NCI-H2081 treated with DMSO at 0.1 percent for 48 hours (cell line): ENCODE measurements around the gene OR5AU1.
"Not testable (repeated sequence)": the region's sequence is repeated elsewhere in the genome, so short reads cannot be mapped to it uniquely, and the experiment has no call there.

Experiments
- DNase-seq: peaks from one replicate; lab custom pipeline; 2025; lab: John Stamatoyannopoulos, UW

Gene OR5AU1

GRCh38 chr14:21171128-21171527, 15.3 kb upstream of the OR5AU1 start:
- DNase-seq, result no peak

GRCh38 chr14:21169573-21169972, 13.7 kb upstream of the OR5AU1 start:
- no peak for DNase-seq

- DNase-seq, result no peak
These were observed 12.2 kb upstream of the OR5AU1 start for GRCh38 chr14:21168055-21168454.

GRCh38 chr14:21165670-21166069, 9.8 kb upstream of the OR5AU1 start:
- DNase-seq, result not testable (repeated sequence)

GRCh38 chr14:21165002-21165605, 9.2 kb upstream of the OR5AU1 start:
- not testable (repeated sequence) for DNase-seq

GRCh38 chr14:21163871-21164291, 8.0 kb upstream of the OR5AU1 start:
- no peak for DNase-seq

GRCh38 chr14:21162081-21162480, 6.2 kb upstream of the OR5AU1 start:
- DNase-seq, result no peak

- no peak for DNase-seq
These were observed 4.3 kb upstream of the OR5AU1 start for GRCh38 chr14:21160061-21160610.

GRCh38 chr14:21158175-21158574, 2.3 kb upstream of the OR5AU1 start:
- not testable (repeated sequence) for DNase-seq

GRCh38 chr14:21149641-21150367, 6.1 kb downstream of the OR5AU1 start:
- no peak for DNase-seq

- DNase-seq, result no peak
These were observed 10.4 kb downstream of the OR5AU1 start for GRCh38 chr14:21145437-21145836.

GRCh38 chr14:21142357-21142756, 13.5 kb downstream of the OR5AU1 start:
- no peak for DNase-seq

GRCh38 chr14:21136024-21136423, 19.8 kb downstream of the OR5AU1 start:
- DNase-seq, result no peak

GRCh38 chr14:21133901-21134300, 22.0 kb downstream of the OR5AU1 start:
- no peak for DNase-seq

GRCh38 chr14:21123429-21123828, 32.4 kb downstream of the OR5AU1 start:
- DNase-seq, result no peak

GRCh38 chr14:21121122-21121521, 34.7 kb downstream of the OR5AU1 start:
- DNase-seq, result no peak

- DNase-seq, result no peak
These were observed 35.2 kb downstream of the OR5AU1 start for GRCh38 chr14:21120686-21121085.

GRCh38 chr14:21118933-21119332, 36.9 kb downstream of the OR5AU1 start:
- DNase-seq, result no peak

GRCh38 chr14:21113369-21113768, 42.5 kb downstream of the OR5AU1 start:
- DNase-seq, result no peak

GRCh38 chr14:21112255-21112654, 43.6 kb downstream of the OR5AU1 start:
- DNase-seq, result no peak

- no peak for DNase-seq
These were observed 46.3 kb downstream of the OR5AU1 start for GRCh38 chr14:21109377-21110138.

GRCh38 chr14:21108791-21109190, 47.1 kb downstream of the OR5AU1 start:
- no peak for DNase-seq
